Left ventricle myocardium inferior (tissue), 1 donor: ENCODE data around the gene SYNDIG1. TPM values are rescaled to one million over a fixed set of nuclear protein-coding genes. Genes with fewer than 3 reads are reported as not detected.
A peak's percentile ranks its signal among the peaks of the same experiment; 100 is the strongest.

Source experiments
- DNase-seq: peaks from one replicate; pipeline ENCODE4 v3.0.0-alpha.2; 2020
- H3K27ac ChIP-seq: fragments of 200-600 bp; replicated peaks from 2 replicates; pipeline ENCODE4 v1.8.0; 2021
- H3K27me3 ChIP-seq: fragments of 200-600 bp; 2 replicates; pipeline ENCODE4 v1.8.0; 2021; ENCODE audit warnings: low read depth
- H3K36me3 ChIP-seq: fragments of 200-600 bp; 2 replicates; pipeline ENCODE4 v1.8.0; 2021
- H3K4me1 ChIP-seq: fragments of 200-600 bp; 2 replicates; pipeline ENCODE4 v1.8.0; 2021
- H3K4me3 ChIP-seq: fragments of 200-600 bp; 2 replicates; pipeline ENCODE4 v1.8.0; 2021; ENCODE audit warnings: mild to moderate bottlenecking, moderate library complexity
- H3K9me3 ChIP-seq: fragments of 200-600 bp; replicated peaks from 2 replicates; pipeline ENCODE4 v1.8.0; 2021
- intact Hi-C: fragments of 100-400 bp; cut with micrococcal nuclease; formaldehyde crosslinking; loops from one replicate; pipeline ENCODE4 v1.11.0; 2022
- total RNA-seq: library from RNA; stranded (reverse); fragmentation: NEBNext Ultra II Directional; extraction: Animal tissue kit (Norgen Biotek cat#: 25700); gene quantifications from one replicate; pipeline ENCODE4 v1.2.1, GENCODE V29; 2021
- TF ChIP-seq, protein P1 (sequence below): fragments of 200-600 bp; IDR thresholded peaks from 2 replicates; pipeline ENCODE4 v1.8.0; 2021; ENCODE audit warnings: antibody characterized with exemption, mild to moderate bottlenecking, borderline replicate concordance
- donor health status: DM: no; HTN: yes; CAD: no; lungs with severe emphysema.

SYNDIG1 gene
- total RNA-seq, 1 donor from 2014 or later = 21.4 TPM

DNA sequence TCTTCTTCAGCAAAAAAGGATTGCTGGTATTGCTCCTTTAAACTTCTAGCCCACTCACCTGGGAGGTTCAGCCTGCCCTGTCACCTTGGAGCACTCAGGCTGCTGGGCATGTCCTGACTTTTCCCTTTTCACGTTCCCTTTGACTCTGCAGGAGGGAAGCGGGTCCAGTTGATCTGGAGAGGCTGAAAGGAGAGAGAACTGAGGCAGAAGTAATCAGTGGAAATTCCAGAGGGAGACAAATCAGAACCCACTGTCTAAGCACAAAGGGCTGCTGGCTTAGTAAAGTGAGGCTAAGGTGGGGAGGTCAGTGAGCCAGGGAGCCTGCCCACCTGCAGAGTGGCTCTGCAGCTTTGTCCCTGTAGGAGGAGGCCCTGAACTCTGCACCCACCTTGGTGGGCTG is 9.7 kb upstream of the SYNDIG1 start:
- H3K4me1 ChIP-seq = peaks cover 3% of the 10 kb centered on the region
- no peak for DNase-seq
- no peaks in the 10 kb centered on the region for H3K36me3 ChIP-seq
- no peak overlapping the region for H3K27ac ChIP-seq
- TF ChIP-seq, protein P1, sequence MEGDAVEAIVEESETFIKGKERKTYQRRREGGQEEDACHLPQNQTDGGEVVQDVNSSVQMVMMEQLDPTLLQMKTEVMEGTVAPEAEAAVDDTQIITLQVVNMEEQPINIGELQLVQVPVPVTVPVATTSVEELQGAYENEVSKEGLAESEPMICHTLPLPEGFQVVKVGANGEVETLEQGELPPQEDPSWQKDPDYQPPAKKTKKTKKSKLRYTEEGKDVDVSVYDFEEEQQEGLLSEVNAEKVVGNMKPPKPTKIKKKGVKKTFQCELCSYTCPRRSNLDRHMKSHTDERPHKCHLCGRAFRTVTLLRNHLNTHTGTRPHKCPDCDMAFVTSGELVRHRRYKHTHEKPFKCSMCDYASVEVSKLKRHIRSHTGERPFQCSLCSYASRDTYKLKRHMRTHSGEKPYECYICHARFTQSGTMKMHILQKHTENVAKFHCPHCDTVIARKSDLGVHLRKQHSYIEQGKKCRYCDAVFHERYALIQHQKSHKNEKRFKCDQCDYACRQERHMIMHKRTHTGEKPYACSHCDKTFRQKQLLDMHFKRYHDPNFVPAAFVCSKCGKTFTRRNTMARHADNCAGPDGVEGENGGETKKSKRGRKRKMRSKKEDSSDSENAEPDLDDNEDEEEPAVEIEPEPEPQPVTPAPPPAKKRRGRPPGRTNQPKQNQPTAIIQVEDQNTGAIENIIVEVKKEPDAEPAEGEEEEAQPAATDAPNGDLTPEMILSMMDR = no peak
- H3K27me3 ChIP-seq = peaks cover 26% of the 10 kb centered on the region
- intact Hi-C loops = no loop called here
- no peak overlapping the region for H3K4me3 ChIP-seq
- no peaks in the 10 kb centered on the region for H3K9me3 ChIP-seq

DNA sequence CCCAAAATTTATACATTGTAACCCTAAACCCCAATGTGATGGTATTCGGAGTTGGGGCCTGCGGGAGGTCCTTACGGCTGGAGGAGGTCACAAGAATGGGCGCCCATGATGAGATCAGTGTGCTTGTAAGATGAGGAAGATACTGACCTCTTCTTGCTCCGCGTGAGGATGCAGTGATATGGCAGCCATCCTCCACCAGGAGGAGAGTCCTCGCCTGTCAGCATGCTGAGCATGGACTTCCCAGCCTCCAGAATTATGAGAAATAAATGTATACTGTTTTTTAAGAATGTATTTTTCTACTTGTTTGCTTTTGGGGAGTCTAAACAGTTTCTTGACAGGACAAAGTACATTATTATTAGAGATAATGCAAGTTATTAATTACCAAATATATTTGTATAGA is 8.7 kb upstream of the SYNDIG1 start:
- no peak overlapping the region for H3K4me3 ChIP-seq
- H3K4me1 ChIP-seq = peaks cover 11% of the 10 kb centered on the region
- H3K27ac ChIP-seq = no peak overlapping the region
- intact Hi-C loops = no loop called here
- H3K36me3 ChIP-seq = no peaks in the 10 kb centered on the region
- TF ChIP-seq, protein P1 = no peak
- DNase-seq = no peak
- no peaks in the 10 kb centered on the region for H3K9me3 ChIP-seq
- H3K27me3 ChIP-seq = peaks cover 24% of the 10 kb centered on the region

DNA sequence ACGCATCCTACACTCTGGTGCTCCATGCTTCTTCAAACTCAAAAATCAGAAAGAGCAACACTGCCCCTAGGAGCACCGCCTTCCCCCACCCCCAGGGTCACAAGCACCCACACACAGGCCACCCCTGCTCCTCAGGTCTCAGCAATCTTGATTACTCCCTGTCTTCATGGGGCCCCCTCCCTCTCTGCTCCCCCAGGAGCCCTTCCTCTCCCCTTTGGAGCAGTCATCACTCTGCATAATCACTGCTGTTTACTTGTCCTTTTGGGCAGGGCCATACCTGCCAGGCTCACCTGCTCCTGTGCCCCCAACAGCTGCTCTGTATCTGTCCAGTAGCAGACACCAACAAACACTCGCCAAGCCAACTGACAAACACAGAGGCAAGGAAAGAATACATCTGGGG is 7.6 kb upstream of the SYNDIG1 start:
- H3K27ac ChIP-seq = no peak overlapping the region
- H3K4me3 ChIP-seq = no peak overlapping the region
- TF ChIP-seq, protein P1 = no peak
- H3K27me3 ChIP-seq = peaks cover 18% of the 10 kb centered on the region
- peaks cover 16% of the 10 kb centered on the region for H3K4me1 ChIP-seq
- intact Hi-C loops = no loop called here
- no peaks in the 10 kb centered on the region for H3K36me3 ChIP-seq
- DNase-seq = no peak
- no peaks in the 10 kb centered on the region for H3K9me3 ChIP-seq

DNA sequence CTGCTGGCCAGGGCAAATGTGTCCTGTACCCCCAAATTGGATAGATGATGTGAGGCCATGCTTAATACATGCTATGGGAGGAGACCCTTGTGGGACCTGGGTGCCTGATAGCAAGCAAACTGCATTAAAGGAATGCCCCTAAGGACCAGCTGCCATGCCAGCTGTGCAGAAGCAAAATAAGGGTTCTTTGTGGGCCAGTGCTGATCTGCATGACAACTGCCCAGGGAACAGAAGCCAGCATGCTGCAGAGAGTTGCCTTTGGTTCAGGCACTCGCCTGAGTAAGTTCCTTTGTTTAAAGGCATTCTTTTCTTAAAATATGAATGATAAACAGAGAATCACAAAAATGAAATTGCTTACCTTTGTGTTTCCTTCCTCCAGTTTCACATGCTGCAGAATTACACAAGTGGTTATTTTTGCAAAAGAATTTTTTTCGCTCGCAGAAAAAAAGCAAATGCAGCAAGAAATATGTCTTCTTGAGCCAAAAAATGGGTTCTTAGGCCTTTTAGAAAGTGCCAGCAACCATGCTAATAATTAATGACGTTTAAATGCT is 6.9 kb upstream of the SYNDIG1 start:
- TF ChIP-seq, protein P1 = no peak
- no peak for DNase-seq
- Histone ChIP-seq H3K36me3 (no peaks in the 10 kb centered on the region), H3K27me3 (peaks cover 11% of the 10 kb centered on the region), H3K4me3 (no peak overlapping the region), H3K4me1 (peaks cover 16% of the 10 kb centered on the region), H3K27ac (no peak overlapping the region), H3K9me3 (no peaks in the 10 kb centered on the region)
- intact Hi-C loops = no loop called here

DNA sequence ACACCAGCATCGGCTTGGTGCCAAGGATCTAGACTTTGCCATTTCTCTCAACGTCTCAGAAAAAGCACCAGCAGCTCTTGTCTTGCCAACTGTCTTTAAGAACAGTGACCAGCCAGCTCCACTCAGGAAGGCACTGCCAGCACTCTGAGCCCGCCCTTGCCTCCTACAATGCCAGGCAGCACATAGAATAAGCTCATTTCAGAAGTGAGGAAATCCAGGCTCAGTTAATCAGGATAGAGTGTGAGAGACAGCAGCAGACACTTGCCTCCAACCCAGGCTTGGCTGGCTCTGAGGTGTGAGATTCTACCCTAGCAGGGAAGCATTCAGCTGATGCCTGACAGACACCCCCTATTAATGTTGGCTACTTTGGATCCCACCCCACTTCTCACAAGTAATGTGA is 4.3 kb upstream of the SYNDIG1 start:
- intact Hi-C loops = no loop called here

More for the DNA sequence above, 4.3 kb upstream of the SYNDIG1 start:
- Histone ChIP-seq H3K4me1 (peaks cover 21% of the 10 kb centered on the region), H3K27me3 (peaks cover 32% of the 10 kb centered on the region), H3K27ac (peak overlapping the region; percentile 79), H3K9me3 (no peaks in the 10 kb centered on the region), H3K4me3 (no peak overlapping the region), H3K36me3 (no peaks in the 10 kb centered on the region)
- TF ChIP-seq, protein P1 = no peak
- DNase-seq = no peak
